Measurements from ENCODE around the gene EIF3K. TPM values are rescaled to one million over a fixed set of nuclear protein-coding genes. Genes with fewer than 3 reads are reported as not detected.
"Not testable (repeated sequence)": the region's sequence is repeated elsewhere in the genome, so short reads cannot be mapped to it uniquely, and the experiment has no call there.

Gene EIF3K
- total RNA-seq, 6 experiments from 2014 or later = 227 to 241 (median 238) TPM

GRCh38 chr19:38619361-38620174, 580 bp downstream of the EIF3K start:
- Mint-ChIP-seq H3K27ac (peak overlapping the region; percentile 98), H3K27me3 (ENCODE audit: insufficient read depth) (no peaks in the 10 kb centered on the region; the same call in 1 of the 2 replicates), H3K4me1 (ENCODE audit: low read depth) (peaks cover 18% of the 10 kb centered on the region), H3K36me3 (ENCODE audit: low read depth) (peaks cover 25% of the 10 kb centered on the region), H3K9me3 (no peaks in the 10 kb centered on the region), H3K4me3 (peak overlapping the region; percentile 100)
- TF ChIP-seq CTCF (IDR thresholded peaks at IDR 0.05) = no peak
- no peak for DNase-seq

- TF ChIP-seq CTCF (IDR thresholded peaks at IDR 0.05) = no peak
- Mint-ChIP-seq H3K27ac (no peak overlapping the region), H3K4me1 (ENCODE audit: low read depth) (peaks cover 6% of the 10 kb centered on the region), H3K27me3 (ENCODE audit: insufficient read depth) (peaks cover 1% of the 10 kb centered on the region), H3K9me3 (no peaks in the 10 kb centered on the region), H3K36me3 (ENCODE audit: low read depth) (peaks cover 32% of the 10 kb centered on the region), H3K4me3 (no peak overlapping the region)
- DNase-seq = no peak
These were observed 5.8 kb downstream of the EIF3K start for GRCh38 chr19:38624822-38625221.

- TF ChIP-seq CTCF (IDR thresholded peaks at IDR 0.05) = no peak
- Mint-ChIP-seq H3K9me3 (no peaks in the 10 kb centered on the region), H3K36me3 (ENCODE audit: low read depth) (peaks cover 36% of the 10 kb centered on the region), H3K27ac (no peak overlapping the region), H3K27me3 (ENCODE audit: insufficient read depth) (peaks cover 1% of the 10 kb centered on the region), H3K4me1 (ENCODE audit: low read depth) (no peaks in the 10 kb centered on the region), H3K4me3 (no peak overlapping the region)
- no peak for DNase-seq
These were observed 7.4 kb downstream of the EIF3K start for GRCh38 chr19:38626401-38626800.

- no peak for TF ChIP-seq CTCF (IDR thresholded peaks at IDR 0.05)
- H3K9me3 Mint-ChIP-seq = no peaks in the 10 kb centered on the region
- H3K4me1 Mint-ChIP-seq (ENCODE audit: low read depth) = peaks cover 3% of the 10 kb centered on the region
- DNase-seq = no peak
- H3K27me3 Mint-ChIP-seq (ENCODE audit: insufficient read depth) = peaks cover 3% of the 10 kb centered on the region
- no peak overlapping the region for H3K4me3 Mint-ChIP-seq
- H3K27ac Mint-ChIP-seq = no peak overlapping the region
- H3K36me3 Mint-ChIP-seq (ENCODE audit: low read depth) = peaks cover 33% of the 10 kb centered on the region
These were observed 10.6 kb downstream of the EIF3K start for GRCh38 chr19:38629568-38629967.

GRCh38 chr19:38631301-38631700, 12.3 kb downstream of the EIF3K start:
- H3K27ac Mint-ChIP-seq; H3K9me3 Mint-ChIP-seq; DNase-seq; H3K4me1 Mint-ChIP-seq (ENCODE audit: low read depth); H3K27me3 Mint-ChIP-seq (ENCODE audit: insufficient read depth); H3K4me3 Mint-ChIP-seq: not testable (repeated sequence)
- peaks cover 30% of the 10 kb centered on the region for H3K36me3 Mint-ChIP-seq (ENCODE audit: low read depth)

GRCh38 chr19:38631811-38632475, 13.0 kb downstream of the EIF3K start:
- not testable (repeated sequence) for H3K27ac Mint-ChIP-seq; H3K27me3 Mint-ChIP-seq (ENCODE audit: insufficient read depth); H3K9me3 Mint-ChIP-seq; DNase-seq; H3K4me3 Mint-ChIP-seq
- Mint-ChIP-seq H3K4me1 (ENCODE audit: low read depth) (peaks cover 12% of the 10 kb centered on the region), H3K36me3 (ENCODE audit: low read depth) (peaks cover 29% of the 10 kb centered on the region)

All from HFFc6 (cell line).